K562 (cell line): ENCODE measurements around the gene FOXI1. TPM values are rescaled to one million over a fixed set of nuclear protein-coding genes. Genes with fewer than 3 reads are reported as not detected.
A peak's percentile ranks its signal among the peaks of the same experiment; 100 is the strongest.

Experiments
- CBFA2T3 ChIP-seq: fragments of 450-650 bp; IDR thresholded peaks from 2 replicates; pipeline ENCODE4 v1.6.1; 2017
- CCAR2 ChIP-seq: fragments of 200-400 bp; formaldehyde crosslinking; IDR thresholded peaks from 2 replicates; pipeline ENCODE4 v1.6.1; 2017; ENCODE audit warnings: mild to moderate bottlenecking, low read depth, low read length
- CEBPZ ChIP-seq: fragments of 150-350 bp; IDR thresholded peaks from 2 replicates; pipeline ENCODE4 v1.6.1; 2014; ENCODE audit warnings: low read depth, mild to moderate bottlenecking, low read length, borderline replicate concordance
- ETV6 ChIP-seq, 3 experiments: fragments of 150-350 bp in 1 of 3; sonication (generic) in 1 of 3; formaldehyde crosslinking in 1 of 3; IDR thresholded peaks; 2 replicates each; pipeline versions ENCODE4 v1.6.1 to v1.8.0; 2014 to 2022; ENCODE audit warnings: borderline replicate concordance in 2 of 3, low read depth in 2 of 3, antibody characterized with exemption in 1 of 3, low read length in 1 of 3, mild to moderate bottlenecking in 1 of 3, missing genetic modification reagents in 1 of 3
- KDM5B ChIP-seq: fragments of 200-600 bp; sonication (generic); IDR thresholded peaks from 2 replicates; pipeline ENCODE4 v1.6.1; 2012; ENCODE audit warnings: low read depth, mild to moderate bottlenecking, moderate library complexity, low read length, control low read depth, inconsistent platforms; ENCODE audit not compliant: insufficient replicate concordance
- NBN ChIP-seq: fragments of 450-650 bp; IDR thresholded peaks from 2 replicates; pipeline ENCODE4 v1.6.1; 2016; ENCODE audit warnings: low read depth, mild to moderate bottlenecking
- NFRKB ChIP-seq: fragments of 450-650 bp; IDR thresholded peaks from 2 replicates; pipeline ENCODE4 v1.6.1; 2016; ENCODE audit warnings: low read depth
- NR4A1 ChIP-seq, 2 experiments: fragments of 250-450 bp in 1 of 2; fragments of 450-650 bp in 1 of 2; sonication (Bioruptor Pico) in 1 of 2; IDR thresholded peaks; 2 replicates each; pipeline versions ENCODE4 v1.4.0 to v1.6.1; 2016 to 2020; ENCODE audit warnings: mild to moderate bottlenecking in 2 of 2, missing compliant biosample characterization in 1 of 2, missing genetic modification characterization in 1 of 2, moderate library complexity in 1 of 2
- PCBP2 ChIP-seq: fragments of 200-400 bp; formaldehyde crosslinking; IDR thresholded peaks from 2 replicates; pipeline ENCODE4 v1.6.1; 2018; ENCODE audit warnings: low read length, low read depth, mild to moderate bottlenecking, moderate library complexity; ENCODE audit not compliant: poor library complexity, severe bottlenecking
- PKNOX1 ChIP-seq: fragments of 450-650 bp; IDR thresholded peaks from 2 replicates; pipeline ENCODE4 v1.6.1; 2016
- PPARD ChIP-seq: fragments of 250-450 bp; sonication (Bioruptor Pico); IDR thresholded peaks from 2 replicates; pipeline ENCODE4 v1.8.0; 2022; ENCODE audit warnings: inconsistent platforms, mild to moderate bottlenecking, moderate library complexity
- RAD51 ChIP-seq: fragments of 450-650 bp; IDR thresholded peaks from 2 replicates; pipeline ENCODE4 v1.7.1; 2016; ENCODE audit warnings: low read depth, mild to moderate bottlenecking, borderline replicate concordance
- SETDB1 ChIP-seq: IDR thresholded peaks from one replicate; pipeline ENCODE4 v1.6.1; 2012; ENCODE audit warnings: low read length, control low read depth, inconsistent platforms
- USF1 ChIP-seq: sonication (generic); formaldehyde crosslinking; IDR thresholded peaks from 2 replicates; pipeline ENCODE4 v1.9.0; 2022; ENCODE audit warnings: mild to moderate bottlenecking, missing genetic modification reagents
- ZNF589 ChIP-seq: fragments of 200-800 bp; sonication (Bioruptor generic); IDR thresholded peaks from 2 replicates; pipeline ENCODE4 v1.6.1; 2016; ENCODE audit warnings: low read depth, missing genetic modification characterization, missing compliant biosample characterization
- polyA plus RNA-seq, 8 experiments: library from polyadenylated mRNA; depleted of rRNA in 4 of 8; stranded (reverse) in 5 of 8; unstranded in 3 of 8; fragments of >200 nt; fragmentation: Nextera tagmentation in 2 of 8; fragmentation: Illumina TruSeq in 1 of 8; extraction: Ambion mirVana in 2 of 8; extraction: Trizol in 1 of 8; gene quantifications; 2 replicates each; pipeline versions ENCODE4 v1.2.1 to v1.2.3, GENCODE V29; 2011 to 2014; ENCODE audit warnings: inconsistent platforms in 1 of 8, missing spikeins in 1 of 8
- total RNA-seq, 7 experiments: library from RNA; depleted of rRNA in 6 of 7; stranded (reverse); fragments of >200 nt in 6 of 7; fragmentation: Illumina TruSeq in 2 of 7; extraction: Trizol in 2 of 7; gene quantifications; 2 replicates each; pipeline versions ENCODE4 v1.2.1 to v1.2.3, GENCODE V29; 2011 to 2021; ENCODE audit warnings: low replicate concordance in 1 of 7
- TF ChIP-seq, protein P1 (sequence below): sonication (generic); formaldehyde crosslinking; IDR thresholded peaks from 2 replicates; pipeline ENCODE4 v1.8.0; 2023; ENCODE audit warnings: missing genetic modification reagents, mild to moderate bottlenecking, borderline replicate concordance

Gene FOXI1
- total and polyA plus RNA-seq, 9 of the 15 experiments (the other 6 are each of a cell fraction or from before 2014, with no cell fraction given): not detected

DNA sequence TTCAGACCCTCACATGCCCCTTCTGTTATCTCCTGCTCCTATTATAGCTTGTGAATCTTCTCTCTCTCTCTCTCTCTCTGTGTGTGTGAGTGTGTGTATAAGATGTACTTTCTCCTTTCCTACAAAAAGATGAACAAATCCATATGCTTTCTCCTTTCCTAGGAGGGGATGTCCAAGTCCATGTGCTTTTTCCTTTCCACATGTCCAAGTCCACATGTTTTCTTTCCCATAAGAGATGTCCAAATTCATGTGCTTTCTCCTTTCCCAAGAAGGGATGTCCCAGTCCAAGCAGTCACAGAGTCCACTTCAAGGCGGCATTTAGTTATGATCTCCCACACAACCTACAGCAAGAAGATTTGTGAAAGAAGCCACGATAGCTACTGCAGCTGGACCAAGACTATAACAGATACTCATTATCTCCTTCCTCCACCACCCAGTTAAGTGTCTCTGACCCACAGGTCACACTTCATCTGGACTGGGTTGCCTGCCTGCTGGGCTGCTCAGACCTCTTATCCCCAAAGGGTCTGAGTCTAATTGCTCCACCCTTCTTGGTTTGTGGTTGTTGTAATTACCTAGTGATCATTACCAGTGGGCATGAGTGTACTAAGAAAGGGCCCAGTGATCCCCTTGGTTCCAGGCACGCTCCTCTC lies 18.4 kb upstream of the FOXI1 start (continued):
- TF ChIP-seq ETV6 (IDR thresholded peaks at IDR 0.05; ENCODE audit: borderline replicate concordance in 1 of 2, low read depth in 2 of 2, low read length in 1 of 2) (no peak), ETV6 (CRISPR knock-in tag; IDR thresholded peaks at IDR 0.05; ENCODE audit: borderline replicate concordance) (no peak), KDM5B (no peak), USF1 (CRISPR knock-in tag) (no peak), ZNF589 (peak; percentile 98), CBFA2T3 (peak; percentile 93), NR4A1 (CRISPR knock-in tag; IDR thresholded peaks at IDR 0.05) (no peak), NR4A1 (tag; IDR thresholded peaks at IDR 0.05) (no peak), CEBPZ (no peak), NBN (no peak), PCBP2 (no peak), PKNOX1 (no peak), CCAR2 (no peak), RAD51 (no peak), PPARD (CRISPR knock-in tag) (no peak), NFRKB (no peak), SETDB1 (no peak)
- TF ChIP-seq, protein P1, sequence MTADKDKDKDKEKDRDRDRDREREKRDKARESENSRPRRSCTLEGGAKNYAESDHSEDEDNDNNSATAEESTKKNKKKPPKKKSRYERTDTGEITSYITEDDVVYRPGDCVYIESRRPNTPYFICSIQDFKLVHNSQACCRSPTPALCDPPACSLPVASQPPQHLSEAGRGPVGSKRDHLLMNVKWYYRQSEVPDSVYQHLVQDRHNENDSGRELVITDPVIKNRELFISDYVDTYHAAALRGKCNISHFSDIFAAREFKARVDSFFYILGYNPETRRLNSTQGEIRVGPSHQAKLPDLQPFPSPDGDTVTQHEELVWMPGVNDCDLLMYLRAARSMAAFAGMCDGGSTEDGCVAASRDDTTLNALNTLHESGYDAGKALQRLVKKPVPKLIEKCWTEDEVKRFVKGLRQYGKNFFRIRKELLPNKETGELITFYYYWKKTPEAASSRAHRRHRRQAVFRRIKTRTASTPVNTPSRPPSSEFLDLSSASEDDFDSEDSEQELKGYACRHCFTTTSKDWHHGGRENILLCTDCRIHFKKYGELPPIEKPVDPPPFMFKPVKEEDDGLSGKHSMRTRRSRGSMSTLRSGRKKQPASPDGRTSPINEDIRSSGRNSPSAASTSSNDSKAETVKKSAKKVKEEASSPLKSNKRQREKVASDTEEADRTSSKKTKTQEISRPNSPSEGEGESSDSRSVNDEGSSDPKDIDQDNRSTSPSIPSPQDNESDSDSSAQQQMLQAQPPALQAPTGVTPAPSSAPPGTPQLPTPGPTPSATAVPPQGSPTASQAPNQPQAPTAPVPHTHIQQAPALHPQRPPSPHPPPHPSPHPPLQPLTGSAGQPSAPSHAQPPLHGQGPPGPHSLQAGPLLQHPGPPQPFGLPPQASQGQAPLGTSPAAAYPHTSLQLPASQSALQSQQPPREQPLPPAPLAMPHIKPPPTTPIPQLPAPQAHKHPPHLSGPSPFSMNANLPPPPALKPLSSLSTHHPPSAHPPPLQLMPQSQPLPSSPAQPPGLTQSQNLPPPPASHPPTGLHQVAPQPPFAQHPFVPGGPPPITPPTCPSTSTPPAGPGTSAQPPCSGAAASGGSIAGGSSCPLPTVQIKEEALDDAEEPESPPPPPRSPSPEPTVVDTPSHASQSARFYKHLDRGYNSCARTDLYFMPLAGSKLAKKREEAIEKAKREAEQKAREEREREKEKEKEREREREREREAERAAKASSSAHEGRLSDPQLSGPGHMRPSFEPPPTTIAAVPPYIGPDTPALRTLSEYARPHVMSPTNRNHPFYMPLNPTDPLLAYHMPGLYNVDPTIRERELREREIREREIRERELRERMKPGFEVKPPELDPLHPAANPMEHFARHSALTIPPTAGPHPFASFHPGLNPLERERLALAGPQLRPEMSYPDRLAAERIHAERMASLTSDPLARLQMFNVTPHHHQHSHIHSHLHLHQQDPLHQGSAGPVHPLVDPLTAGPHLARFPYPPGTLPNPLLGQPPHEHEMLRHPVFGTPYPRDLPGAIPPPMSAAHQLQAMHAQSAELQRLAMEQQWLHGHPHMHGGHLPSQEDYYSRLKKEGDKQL (CRISPR knock-in tag): no peak
